H1 (cell line): Measurements from ENCODE around the gene ENTR1. TPM values are rescaled to one million over a fixed set of nuclear protein-coding genes. Genes with fewer than 3 reads are reported as not detected.

Experiments
- polyA plus RNA-seq, 7 experiments: library from polyadenylated mRNA; depleted of rRNA in 3 of 7; stranded (reverse) in 5 of 7; unstranded in 2 of 7; fragments of >200 nt in 5 of 7; fragments of 200-250 nt in 2 of 7; gene quantifications; 1 replicate in 5 of 7; 2 replicates in 1 of 7; 4 replicates in 1 of 7; pipeline versions ENCODE4 v1.2.1 to v1.2.3, GENCODE V29; 2011 to 2013; ENCODE audit warnings: missing spikeins in 2 of 7, mixed read lengths in 2 of 7
- total RNA-seq: library from RNA; stranded (reverse); fragmentation: NEBNext Ultra II Directional; extraction: Animal tissue kit (Norgen Biotek cat#: 25700); gene quantifications from 2 replicates; pipeline ENCODE4 v1.2.1, GENCODE V29; 2021
- TF ChIP-seq, protein P1 (sequence below): fragments of 300-600 bp; sonication (generic); IDR thresholded peaks from 2 replicates; pipeline ENCODE4 v1.7.1; 2012; ENCODE audit warnings: low read length, moderate library complexity, mild to moderate bottlenecking, inconsistent platforms; ENCODE audit not compliant: insufficient replicate concordance

Gene ENTR1
- total and polyA plus RNA-seq, 2 of the 8 experiments (the other 6 are each of a cell fraction or from before 2014, with no cell fraction given), result 65.2 to 102 TPM

DNA sequence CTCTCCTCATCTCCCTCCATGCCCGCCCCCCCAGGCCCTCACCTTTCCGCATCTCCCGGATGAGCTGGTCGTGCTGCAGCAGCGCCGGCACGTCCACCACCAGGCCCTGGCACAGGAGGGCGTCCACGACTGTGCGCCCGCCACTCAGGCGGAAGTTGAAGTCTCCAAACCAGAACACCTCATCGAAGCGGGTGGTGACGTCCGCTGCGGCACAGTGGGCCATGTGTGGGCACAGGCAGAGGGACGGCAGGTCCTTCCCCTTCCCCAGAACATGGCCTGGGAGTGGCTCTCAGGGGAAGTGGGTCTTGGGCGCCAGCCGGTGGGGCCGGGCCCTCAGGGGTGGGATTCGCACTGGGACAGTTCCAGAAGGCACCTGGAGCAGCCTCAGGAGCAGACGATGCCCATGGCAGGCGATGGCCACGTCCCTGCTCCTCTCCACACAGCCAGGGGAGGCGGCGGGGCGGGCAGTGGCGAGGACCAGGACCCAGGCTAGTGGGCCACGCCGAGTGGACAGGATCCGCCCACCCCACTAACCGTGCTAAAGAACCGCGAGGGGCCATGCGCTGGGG lies 21.5 kb upstream of the ENTR1 start (continued):
- TF ChIP-seq, protein P1, sequence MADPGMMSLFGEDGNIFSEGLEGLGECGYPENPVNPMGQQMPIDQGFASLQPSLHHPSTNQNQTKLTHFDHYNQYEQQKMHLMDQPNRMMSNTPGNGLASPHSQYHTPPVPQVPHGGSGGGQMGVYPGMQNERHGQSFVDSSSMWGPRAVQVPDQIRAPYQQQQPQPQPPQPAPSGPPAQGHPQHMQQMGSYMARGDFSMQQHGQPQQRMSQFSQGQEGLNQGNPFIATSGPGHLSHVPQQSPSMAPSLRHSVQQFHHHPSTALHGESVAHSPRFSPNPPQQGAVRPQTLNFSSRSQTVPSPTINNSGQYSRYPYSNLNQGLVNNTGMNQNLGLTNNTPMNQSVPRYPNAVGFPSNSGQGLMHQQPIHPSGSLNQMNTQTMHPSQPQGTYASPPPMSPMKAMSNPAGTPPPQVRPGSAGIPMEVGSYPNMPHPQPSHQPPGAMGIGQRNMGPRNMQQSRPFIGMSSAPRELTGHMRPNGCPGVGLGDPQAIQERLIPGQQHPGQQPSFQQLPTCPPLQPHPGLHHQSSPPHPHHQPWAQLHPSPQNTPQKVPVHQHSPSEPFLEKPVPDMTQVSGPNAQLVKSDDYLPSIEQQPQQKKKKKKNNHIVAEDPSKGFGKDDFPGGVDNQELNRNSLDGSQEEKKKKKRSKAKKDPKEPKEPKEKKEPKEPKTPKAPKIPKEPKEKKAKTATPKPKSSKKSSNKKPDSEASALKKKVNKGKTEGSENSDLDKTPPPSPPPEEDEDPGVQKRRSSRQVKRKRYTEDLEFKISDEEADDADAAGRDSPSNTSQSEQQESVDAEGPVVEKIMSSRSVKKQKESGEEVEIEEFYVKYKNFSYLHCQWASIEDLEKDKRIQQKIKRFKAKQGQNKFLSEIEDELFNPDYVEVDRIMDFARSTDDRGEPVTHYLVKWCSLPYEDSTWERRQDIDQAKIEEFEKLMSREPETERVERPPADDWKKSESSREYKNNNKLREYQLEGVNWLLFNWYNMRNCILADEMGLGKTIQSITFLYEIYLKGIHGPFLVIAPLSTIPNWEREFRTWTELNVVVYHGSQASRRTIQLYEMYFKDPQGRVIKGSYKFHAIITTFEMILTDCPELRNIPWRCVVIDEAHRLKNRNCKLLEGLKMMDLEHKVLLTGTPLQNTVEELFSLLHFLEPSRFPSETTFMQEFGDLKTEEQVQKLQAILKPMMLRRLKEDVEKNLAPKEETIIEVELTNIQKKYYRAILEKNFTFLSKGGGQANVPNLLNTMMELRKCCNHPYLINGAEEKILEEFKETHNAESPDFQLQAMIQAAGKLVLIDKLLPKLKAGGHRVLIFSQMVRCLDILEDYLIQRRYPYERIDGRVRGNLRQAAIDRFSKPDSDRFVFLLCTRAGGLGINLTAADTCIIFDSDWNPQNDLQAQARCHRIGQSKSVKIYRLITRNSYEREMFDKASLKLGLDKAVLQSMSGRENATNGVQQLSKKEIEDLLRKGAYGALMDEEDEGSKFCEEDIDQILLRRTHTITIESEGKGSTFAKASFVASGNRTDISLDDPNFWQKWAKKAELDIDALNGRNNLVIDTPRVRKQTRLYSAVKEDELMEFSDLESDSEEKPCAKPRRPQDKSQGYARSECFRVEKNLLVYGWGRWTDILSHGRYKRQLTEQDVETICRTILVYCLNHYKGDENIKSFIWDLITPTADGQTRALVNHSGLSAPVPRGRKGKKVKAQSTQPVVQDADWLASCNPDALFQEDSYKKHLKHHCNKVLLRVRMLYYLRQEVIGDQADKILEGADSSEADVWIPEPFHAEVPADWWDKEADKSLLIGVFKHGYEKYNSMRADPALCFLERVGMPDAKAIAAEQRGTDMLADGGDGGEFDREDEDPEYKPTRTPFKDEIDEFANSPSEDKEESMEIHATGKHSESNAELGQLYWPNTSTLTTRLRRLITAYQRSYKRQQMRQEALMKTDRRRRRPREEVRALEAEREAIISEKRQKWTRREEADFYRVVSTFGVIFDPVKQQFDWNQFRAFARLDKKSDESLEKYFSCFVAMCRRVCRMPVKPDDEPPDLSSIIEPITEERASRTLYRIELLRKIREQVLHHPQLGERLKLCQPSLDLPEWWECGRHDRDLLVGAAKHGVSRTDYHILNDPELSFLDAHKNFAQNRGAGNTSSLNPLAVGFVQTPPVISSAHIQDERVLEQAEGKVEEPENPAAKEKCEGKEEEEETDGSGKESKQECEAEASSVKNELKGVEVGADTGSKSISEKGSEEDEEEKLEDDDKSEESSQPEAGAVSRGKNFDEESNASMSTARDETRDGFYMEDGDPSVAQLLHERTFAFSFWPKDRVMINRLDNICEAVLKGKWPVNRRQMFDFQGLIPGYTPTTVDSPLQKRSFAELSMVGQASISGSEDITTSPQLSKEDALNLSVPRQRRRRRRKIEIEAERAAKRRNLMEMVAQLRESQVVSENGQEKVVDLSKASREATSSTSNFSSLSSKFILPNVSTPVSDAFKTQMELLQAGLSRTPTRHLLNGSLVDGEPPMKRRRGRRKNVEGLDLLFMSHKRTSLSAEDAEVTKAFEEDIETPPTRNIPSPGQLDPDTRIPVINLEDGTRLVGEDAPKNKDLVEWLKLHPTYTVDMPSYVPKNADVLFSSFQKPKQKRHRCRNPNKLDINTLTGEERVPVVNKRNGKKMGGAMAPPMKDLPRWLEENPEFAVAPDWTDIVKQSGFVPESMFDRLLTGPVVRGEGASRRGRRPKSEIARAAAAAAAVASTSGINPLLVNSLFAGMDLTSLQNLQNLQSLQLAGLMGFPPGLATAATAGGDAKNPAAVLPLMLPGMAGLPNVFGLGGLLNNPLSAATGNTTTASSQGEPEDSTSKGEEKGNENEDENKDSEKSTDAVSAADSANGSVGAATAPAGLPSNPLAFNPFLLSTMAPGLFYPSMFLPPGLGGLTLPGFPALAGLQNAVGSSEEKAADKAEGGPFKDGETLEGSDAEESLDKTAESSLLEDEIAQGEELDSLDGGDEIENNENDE, result no peak
- TF ChIP-seq, all 59 proteins: peak for 0
